NCI-H2107 treated with DMSO at 0.1 percent for 48 hours (cell line): ENCODE results near the gene UCN2.
"Not testable (repeated sequence)": the region's sequence is repeated elsewhere in the genome, so short reads cannot be mapped to it uniquely, and the experiment has no call there.

Experiments
- DNase-seq: peaks from one replicate; lab custom pipeline; 2025; ENCODE audit not compliant: unreplicated experiment; lab: John Stamatoyannopoulos, UW

UCN2 gene

DNA sequence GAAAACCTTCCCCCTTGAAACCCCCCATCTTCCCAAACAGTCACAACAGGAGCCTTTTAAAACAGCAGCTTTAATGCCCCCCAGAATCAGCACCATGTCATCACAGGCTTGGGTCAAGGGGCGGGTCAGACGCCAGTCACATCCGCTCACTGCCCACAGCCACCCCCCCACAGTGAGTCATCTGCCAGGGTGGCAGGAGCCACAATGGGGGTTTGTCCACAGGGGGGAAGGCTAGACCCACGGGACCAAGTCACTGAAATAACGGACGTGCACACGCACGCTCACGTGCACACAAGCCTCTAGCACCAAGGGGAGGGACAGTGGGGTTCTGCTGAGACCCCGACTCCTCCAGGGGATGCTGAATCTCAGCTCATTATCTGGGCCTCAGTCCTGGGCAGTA, 441 bp upstream of the UCN2 start:
- DNase-seq, result no peak

DNA sequence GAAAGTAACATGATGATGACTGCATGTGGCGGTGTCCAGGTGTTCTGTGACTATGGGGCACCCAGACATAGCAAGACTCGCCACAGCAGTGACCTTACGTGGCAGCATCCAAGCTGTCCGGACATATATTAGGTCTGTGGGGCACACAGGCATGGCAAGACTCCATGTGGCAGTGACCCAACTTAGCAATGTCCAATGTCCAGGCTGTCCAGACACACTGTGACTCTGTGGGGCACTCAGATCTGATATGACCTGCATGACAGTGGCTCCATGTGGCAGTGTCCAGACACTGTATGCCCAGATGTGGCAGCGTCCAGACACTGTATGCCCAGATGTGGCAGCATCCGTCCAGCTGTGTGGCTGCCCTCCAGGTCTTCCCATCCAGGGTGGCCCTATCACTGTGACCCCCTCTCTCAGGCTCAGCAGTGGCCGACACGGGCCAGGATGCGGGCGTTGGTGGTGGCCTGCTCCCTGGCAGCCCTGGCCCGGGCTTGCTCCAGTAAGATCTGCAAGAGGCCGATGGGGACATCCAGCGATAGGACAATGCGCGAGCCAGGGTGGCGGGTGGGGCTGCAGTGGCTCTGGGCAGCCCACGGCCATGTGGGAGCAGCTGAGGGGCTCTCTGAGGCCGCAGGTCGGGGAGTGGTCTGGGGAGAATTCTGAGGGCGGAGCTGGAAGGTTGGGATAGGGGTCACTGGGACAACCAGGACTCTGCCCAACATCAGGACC, 1.1 kb downstream of the UCN2 start:
- no peak for DNase-seq

DNA sequence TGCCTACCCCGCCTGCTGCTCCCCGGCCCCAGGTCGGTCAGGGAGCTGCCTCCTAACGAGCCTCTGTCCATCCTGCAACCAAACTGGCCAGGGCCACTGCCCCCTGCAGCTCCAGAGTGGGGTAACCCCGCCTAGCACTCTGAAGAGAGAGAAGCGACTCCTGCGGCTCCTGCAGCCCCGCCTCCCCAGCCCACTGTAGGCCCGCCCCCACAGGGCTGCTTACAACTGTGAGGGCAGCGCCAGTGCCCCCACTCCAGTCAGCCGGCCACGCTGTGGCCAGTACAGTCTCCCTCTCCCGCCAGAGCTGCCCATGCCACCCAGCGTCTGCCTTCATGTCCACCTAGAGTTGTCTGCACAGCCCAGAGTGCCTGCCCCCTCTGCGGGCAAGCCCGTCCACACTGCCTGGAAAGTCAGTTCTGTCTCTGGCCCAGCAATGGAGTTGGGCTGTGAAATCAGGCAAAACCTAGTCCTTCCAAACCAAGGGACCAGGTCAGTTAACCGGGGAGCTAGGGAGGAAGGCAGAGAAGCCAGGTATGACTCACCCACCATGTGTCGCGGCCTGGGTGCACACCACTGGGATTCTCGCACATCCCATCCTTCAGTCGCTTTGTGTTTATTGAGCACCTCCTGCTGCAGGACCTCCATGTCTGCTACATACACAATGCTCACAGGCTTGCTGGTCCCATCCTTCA, 2.4 kb downstream of the UCN2 start:
- DNase-seq, result no peak

DNA sequence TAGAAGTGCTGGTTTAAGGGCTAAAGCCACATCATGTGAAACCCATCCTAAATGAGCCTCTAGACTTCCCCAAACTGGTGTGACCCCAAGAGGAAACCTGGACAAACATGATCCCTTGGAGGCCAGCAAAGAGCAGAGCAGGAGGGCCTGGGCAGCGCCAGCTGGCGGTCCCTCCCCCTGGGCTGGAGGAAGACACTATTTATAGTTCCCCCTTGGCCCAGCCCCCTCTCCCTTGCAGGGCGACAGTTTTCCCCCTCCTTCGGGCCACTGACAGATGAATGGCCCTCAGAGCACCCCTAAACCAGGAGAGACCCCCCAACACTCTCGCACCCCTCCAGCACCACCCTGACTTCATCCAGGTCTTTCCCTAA, 2.9 kb downstream of the UCN2 start:
- no peak for DNase-seq

DNA sequence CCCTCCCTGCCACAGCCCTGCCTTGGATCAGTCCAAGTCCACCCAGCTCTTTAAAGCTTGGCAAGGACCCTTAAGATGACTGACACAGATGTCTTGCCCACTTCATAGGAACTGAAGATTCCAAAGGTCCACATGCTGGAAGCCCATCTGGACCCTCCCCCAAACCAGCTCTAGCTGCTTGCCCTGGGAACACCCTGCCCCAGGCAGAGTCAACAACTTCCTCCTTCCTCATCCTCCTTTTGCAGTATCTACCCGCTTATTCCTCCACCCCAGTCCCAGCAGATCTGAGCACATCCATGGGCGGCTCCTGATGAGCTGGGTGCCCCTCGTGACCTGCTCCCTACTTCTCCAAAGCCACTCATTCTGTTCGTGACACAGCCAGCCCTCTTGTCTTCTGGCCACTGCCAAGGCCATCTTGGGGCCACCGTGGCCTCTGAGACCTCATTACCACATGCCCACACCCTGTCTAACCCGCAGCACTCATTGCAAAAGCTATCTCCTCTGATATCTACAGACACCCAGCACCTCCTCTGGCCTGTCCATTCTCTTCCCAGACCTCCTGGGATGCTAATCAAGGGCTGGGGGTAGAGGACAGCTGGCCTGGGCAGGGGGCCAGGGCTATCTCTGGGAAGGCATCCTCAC, 5.0 kb downstream of the UCN2 start:
- DNase-seq, result no peak

DNA sequence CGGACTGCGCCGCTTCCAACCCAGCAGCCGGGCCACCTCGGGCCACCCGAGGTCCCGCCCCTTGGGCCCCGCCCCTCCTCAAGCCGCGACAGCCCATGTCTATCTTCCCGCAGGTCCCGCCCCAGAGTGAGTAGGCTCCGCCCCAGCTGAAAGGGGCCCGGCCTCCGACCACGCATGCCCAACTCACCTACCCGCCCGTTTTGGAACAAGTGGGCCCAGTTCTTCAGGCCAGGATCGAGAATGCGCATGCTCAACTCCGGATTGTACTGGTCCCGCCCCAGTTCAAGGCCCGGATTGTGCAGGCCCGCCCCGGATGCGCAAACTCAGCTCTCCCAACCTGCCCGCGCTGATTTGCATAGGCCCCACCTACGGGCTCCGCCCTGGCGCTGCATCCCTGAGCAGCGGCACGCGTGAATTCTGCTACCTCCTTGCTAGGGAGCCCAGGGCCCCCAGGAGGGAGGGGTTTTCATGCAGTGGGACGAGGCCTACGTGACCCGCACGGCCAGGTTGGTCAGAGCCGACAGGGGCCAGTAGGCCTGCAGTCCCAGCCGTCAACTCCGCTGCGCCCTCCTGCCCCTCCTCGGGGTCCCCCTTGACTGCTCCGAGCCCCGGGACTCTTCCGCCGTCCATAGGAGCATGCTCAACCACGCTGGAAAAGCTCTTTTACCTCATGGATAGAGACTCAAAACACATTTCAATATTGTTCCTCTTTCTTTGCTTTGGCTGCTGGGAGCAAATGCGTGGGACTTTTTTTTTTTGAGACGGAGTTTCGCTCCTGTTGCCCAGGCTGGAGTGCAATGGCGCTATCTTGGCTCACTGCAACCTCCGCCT, 6.6 kb downstream of the UCN2 start, which contains the start of gene PFKFB4:
TSS of gene PFKFB4 (minus strand) at position 8 of the 831 bp plus-strand sequence. CDS start 26 bp downstream, outside the sequence.
- DNase-seq, result peak; percentile 95

DNA sequence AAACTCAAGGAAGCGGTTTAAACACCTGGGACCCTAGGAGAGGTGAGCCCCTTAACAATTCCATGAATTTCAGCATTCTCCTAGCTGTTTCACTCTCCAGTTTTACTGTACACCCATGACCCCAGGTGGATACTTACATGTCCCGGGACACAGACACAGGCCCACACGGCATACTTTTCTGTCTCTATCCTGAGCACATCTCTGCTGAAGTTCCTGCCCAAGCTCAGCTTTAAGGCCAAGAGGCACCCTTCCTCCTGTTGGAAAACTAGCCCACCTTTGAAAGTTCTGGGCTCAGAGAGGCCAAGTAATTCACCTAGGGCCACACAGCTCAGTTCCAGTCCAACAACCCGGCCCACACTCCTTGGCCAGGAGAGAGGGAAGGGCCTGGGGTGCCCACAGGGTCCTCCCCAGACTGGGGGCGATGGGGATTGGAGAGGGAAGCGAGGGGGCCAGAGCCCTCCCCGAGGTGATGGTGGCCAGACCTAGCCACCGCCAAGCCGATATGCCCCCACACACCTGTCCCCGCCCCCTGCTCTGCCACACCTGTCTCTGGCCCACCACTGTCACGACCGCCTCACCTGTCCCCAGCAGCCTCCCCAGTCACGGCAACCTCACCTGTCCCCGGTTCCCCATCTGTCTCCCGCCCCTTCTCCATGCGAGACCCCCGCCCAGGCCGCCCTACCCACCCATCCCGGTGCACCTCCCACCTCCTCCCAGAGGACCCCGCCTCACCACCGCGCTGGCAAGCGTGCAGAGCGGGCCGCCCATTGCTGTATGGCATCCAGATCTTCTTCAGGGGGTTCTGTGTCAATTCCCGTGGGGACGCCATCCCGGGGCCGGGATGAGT, 7.4 kb downstream of the UCN2 start:
- no peak for DNase-seq

DNA sequence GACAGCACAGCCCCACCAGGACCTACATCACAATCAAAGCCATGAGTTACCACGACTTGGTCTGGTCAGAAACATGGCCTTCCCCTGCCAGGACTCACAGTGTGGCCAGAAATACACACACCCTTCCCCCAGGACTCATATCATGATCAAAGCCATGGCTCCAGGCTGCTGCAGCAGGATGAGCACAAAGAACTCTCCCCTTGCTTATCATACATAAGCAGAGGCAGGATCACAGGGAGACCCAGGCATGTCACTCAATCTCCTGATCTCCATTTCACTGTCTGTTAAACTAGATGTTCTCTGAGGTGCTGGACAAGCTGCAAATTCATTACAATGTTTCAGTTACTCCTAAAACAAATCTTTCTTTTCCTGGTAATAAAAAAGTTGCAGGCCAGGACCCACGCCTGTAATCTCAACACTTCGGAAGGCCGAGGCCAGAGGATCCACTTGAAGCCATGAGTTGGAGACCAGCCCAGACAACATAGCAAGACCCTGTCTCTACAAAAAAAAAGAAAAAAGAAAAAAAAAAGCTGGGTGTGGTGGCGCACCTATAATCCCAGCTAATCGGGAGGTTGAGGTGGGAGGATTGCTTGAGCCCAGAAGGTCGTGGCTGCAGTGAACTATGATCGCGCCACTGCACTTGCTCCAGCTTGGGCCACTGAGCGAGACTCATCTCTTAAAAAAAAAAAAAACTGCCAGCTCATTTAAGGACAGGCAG, 8.2 kb downstream of the UCN2 start:
- DNase-seq, result no peak

DNA sequence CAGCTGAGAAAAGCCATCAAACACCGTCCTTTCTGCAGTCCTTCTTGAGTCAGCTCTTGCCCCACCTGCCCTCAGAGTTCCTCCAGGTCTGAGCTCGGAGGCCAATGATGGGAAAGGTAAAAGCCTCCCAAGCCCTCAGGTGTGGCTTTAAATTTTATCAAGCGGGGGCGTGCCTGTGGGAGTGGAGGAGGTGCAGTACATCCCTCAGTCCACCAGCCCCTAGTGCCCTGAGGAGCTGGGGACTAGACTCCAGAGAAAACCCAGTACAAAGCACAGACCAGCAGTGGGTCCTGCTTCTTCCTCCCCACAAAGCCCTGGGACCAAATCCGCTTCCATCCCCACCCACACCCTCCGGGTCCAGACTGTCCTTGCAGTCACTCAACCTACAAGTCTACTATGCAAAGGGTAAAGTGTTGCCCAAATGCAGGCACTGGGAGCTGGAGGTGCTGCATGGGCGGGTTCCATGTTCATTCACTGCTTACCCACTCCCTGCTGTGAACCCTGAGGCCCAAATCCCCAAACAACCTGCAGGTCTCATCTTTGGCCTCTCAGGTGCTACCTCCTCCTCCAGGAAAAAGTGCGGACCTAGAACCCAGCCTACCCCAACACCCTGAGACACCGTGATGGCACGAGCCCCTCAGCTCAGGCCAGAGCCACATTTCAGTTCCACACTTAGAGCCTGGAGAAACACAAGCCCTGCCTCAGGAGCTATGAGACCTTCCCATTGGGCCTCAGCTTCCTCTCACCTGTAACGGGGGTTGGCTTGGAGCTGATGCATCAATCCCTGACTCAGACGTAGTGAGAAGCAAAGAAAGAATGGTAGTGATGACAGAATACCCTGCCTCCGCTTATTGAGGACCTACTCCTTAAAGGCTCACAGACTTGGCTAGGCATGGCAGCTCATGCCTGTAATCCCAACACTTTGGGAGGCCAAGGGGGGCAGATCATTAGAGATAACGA, 9.4 kb downstream of the UCN2 start:
- no peak for DNase-seq

DNA sequence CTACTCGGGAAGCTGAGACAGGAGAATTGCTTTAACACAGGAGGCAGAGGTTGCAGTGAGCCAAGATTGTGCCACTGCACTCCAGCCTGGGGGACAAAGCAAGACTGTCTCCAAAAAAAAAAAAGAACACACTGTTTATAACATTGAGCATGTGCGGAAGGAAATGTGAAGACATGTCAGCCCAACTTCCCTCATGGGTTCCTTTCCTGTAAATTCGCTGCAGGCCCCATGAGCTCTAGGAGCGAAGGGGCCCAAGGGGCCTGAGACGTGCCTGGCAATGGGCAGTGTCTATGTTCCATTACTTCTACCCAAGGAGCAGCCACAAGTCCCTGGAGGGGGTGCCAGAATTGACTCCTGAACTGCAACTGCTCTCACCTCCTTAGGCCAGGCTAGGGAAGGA, 10.2 kb downstream of the UCN2 start:
- DNase-seq, result no peak

DNA sequence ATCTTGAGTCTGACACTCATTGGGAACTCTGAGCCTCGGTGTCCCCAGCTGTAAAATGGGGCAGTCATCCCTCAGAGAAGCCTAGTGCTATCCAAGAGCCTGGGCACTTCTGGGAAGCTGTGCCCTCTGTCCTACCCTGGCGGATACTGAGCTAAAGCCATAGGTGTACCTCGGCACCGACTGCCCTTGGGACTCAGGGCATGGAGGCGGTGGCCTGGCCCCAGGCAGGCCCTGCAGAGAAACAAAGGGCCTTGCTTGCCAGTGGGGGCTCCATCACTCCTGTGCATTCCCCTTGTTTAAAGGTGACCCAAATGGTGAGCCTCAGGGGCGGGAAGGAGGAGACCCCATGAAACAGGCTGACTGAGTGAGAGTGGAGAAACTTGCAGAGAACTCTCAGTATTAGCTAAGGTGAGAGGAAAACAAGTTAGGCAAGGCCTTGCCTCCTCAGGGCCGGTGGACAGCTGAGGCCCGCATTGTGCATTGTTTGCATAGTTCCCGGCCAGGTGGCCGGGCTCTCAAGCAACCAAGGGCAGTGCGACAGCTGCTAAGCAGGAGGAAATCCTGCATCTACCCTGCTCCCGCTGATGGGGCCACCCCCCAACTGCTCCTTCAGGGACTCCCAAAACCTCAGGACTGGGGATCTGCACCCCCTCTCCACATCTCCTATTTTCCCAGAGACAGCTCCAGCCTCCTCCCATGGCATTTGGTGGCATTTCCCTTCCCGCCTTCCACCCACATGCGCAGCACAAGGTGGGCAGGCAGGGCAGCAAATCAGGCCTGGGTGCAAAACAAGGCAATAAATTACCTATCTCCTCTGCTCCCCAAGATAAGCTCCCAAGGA, 11.2 kb downstream of the UCN2 start:
- no peak for DNase-seq

DNA sequence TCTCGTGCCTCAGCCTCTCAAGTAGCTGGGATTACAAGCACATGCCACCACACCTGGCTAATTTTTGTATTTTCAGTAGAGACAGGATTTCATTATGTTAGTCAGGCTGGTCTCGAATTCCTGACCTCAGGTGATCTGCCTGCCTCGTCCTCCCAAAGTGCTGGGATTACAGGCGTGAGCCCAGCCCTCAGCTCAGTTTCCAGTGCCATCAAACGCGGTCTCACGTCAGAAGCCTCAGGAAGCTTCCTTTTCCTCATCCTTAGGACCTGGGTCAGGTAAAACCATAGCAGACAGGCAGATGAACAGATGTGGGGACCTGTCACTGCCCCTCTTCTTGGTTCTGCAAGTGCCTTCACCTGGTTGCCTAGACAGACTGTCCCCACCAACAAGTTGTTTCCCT, 11.9 kb downstream of the UCN2 start:
- not testable (repeated sequence) for DNase-seq

DNA sequence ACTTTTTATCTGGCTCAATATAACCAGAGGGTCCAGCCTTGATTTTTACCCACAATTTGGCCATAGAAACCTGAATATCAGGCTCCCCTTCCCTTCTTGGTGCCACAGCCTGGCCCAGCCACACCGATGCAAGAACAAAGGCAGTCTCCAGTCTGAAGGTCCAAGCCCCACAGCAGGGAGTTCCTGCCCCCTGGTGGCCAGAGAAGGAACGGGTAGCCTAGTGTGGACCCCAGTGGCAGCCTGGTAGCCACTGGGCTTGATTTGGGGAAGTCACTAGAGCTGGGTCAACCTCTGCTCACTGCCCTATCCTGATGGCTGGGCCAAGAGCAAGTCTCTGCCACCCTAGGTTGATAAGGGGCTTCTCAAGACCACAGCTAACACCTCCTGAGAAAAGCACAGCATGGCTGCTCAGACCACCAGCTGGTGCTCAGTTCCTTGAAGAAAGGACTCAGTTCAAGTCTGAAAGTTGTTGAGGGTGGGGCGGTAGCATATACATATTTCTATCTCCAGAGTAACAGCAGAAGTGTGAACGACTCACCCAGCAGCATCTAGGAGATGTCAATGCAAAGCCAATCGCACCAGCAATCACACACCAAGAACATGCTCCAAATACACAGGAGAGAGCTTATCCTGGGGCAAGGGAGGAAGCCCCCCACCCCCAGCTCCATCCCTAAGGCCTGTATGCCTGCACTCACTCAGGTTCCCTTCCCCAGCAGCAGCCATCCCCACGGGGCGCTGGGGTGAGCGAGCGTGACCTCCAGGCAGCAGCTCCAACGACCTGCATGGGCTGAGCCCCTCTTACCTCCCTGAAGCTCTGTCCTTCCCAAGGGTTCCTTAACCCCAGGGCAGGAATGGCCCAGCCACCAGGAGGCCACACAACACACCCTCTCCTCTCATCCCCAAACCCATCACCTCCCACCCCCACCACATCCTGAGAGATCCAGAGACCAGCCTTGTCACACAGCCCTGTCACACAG, 14.6 kb downstream of the UCN2 start:
- peak; percentile 12 for DNase-seq

DNA sequence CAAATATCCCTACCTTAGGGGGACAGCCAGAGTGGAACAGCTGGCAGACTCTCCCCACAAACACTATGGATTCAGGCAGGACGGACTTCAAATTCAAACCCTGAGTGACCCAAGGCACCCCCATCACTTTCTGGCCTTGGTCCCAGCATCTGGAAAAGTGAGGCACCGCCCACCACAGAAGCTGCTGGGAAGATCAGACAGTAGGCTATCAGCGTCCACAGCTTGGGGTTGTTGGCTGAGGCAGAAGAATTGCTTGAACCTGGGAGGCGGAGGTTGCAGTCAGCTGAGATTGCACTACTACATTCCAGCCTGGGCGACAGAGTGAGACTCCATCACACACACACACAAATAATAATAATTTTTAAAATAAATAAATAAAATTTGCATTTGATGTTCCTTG, 15.5 kb downstream of the UCN2 start:
- no peak for DNase-seq

DNA sequence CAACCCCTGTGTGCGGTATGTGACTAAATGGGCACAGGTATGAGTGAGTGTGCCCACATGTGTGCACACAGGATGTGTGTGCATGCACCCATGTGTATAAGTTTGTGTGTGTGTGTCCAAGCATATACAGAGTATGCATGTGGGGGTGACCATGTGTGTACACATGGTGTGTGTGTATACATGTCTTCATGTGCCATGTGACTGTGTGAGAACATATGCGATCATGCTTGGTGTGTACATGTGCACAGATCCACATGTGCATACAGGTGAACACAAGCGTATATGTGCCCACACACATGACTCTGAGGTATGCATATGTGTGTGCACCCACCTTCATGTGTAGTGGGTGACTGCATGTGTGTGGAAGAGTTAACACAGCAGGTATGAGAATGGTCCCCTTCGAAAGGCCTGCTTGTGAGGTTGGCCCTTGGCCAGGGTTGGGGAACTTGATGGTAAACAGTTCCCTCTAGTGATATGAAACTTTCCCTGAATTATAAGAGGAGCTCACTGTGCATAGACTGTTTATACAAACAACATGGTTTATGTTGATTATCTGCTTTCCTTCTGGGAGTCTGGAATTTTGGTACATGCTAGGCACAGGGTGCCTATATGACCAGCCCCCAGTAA, 17.3 kb downstream of the UCN2 start:
- DNase-seq, result no peak

DNA sequence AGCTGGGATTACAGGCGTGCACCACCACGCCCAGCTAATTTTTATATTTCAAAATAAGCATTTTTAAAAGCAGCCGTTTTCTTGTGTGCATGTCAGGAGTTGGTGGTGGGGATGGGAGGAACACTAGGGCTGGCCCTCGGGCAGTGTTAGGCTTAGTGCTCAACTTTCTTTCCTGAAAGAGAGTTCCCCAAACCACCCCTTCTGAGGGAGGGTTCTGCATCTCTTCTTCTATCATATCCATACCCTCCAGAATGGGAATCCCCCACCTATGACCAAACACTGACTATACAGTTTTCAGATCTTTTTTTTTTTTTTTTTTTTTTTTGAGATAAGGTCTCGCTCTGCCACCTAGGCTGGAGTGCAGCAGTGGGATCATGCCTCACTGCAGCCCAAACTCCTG, 19.4 kb downstream of the UCN2 start:
- no peak for DNase-seq
